Neural cell (in vitro differentiated cells): ENCODE data around the gene TPSG1.

Source experiments
- CTCF ChIP-seq: fragments of 450-650 bp; IDR thresholded peaks from 2 replicates; pipeline ENCODE4 v1.5.1; 2014; ENCODE audit warnings: antibody characterized with exemption, mild to moderate bottlenecking, moderate library complexity; ENCODE audit not compliant: poor library complexity, severe bottlenecking
- EP300 ChIP-seq: fragments of 450-650 bp; conservative IDR thresholded peaks from 2 replicates; pipeline ENCODE4 v1.6.1; 2014; ENCODE audit warnings: antibody characterized with exemption, mild to moderate bottlenecking, moderate library complexity; ENCODE audit not compliant: poor library complexity, severe bottlenecking
- EZH2 ChIP-seq: fragments of 200-600, 300-800 bp; shearing (Covaris generic), sonication (generic); IDR thresholded peaks from 2 replicates; pipeline ENCODE4 v1.6.1; 2014; ENCODE audit warnings: antibody characterized with exemption, low read length, borderline replicate concordance, mild to moderate bottlenecking; ENCODE audit not compliant: insufficient read depth, poor library complexity, severe bottlenecking
- POLR2AphosphoS5 ChIP-seq: IDR thresholded peaks from 2 replicates; pipeline ENCODE4 v1.6.1; 2012
- RAD21 ChIP-seq: fragments of 450-650 bp; conservative IDR thresholded peaks from 2 replicates; pipeline ENCODE4 v1.6.1; 2014; ENCODE audit warnings: antibody characterized with exemption, mild to moderate bottlenecking, moderate library complexity
- REST ChIP-seq: IDR thresholded peaks from 2 replicates; pipeline ENCODE4 v1.6.1; 2012; ENCODE audit warnings: borderline replicate concordance

GRCh38 chr16:1200014-1200627 lies 24.9 kb downstream of the TPSG1 start:
- TF ChIP-seq POLR2AphosphoS5 (no peak), CTCF (no peak), EZH2 (no peak), EP300 (no peak), REST (no peak), RAD21 (no peak)
